Gastroesophageal sphincter (tissue), 3 donors: ENCODE measurements around the gene THSD4.

Experiments used
- POLR2A ChIP-seq, 2 donors: fragments of 450-650 bp; IDR thresholded peaks; one replicate each; pipeline ENCODE4 v1.6.1; 2017; ENCODE audit warnings: antibody characterized with exemption in 2 of 2, mild to moderate bottlenecking in 2 of 2, moderate library complexity in 1 of 2
- POLR2AphosphoS5 ChIP-seq: sonication (generic); formaldehyde crosslinking; IDR thresholded peaks from one replicate; pipeline ENCODE4 v1.6.1; 2017; ENCODE audit warnings: antibody characterized with exemption
- TF ChIP-seq, protein P1 (sequence below), 4 experiments: fragments of 200-600 bp in 2 of 4; fragments of 450-650 bp in 2 of 4; sonication (generic) in 1 of 4; IDR thresholded peaks; one replicate each; pipeline ENCODE4 v1.5.1; 2017 to 2019; ENCODE audit warnings: antibody characterized with exemption in 4 of 4, mild to moderate bottlenecking in 2 of 4, moderate library complexity in 2 of 4

DNA sequence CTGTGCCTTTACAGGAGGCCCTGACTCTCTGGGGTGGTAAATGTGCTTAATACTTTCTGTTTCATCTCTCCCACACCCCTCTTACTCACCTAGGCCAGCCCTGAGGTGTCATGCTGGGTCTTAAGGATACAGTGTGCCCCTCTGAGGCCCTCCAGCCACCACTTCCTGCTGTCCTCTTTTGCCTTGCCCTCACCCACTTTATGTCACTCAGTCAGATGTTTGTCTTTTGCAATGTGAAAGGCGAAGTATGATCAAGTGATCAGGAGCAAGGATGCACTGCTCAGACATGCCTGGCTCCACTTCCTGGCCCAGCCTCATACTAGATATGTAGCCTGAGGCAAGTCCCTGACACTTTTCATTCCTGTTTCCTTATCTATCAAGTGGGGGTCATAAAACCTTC lies 356.1 kb downstream of the THSD4 start:
- TF ChIP-seq, protein P1, sequence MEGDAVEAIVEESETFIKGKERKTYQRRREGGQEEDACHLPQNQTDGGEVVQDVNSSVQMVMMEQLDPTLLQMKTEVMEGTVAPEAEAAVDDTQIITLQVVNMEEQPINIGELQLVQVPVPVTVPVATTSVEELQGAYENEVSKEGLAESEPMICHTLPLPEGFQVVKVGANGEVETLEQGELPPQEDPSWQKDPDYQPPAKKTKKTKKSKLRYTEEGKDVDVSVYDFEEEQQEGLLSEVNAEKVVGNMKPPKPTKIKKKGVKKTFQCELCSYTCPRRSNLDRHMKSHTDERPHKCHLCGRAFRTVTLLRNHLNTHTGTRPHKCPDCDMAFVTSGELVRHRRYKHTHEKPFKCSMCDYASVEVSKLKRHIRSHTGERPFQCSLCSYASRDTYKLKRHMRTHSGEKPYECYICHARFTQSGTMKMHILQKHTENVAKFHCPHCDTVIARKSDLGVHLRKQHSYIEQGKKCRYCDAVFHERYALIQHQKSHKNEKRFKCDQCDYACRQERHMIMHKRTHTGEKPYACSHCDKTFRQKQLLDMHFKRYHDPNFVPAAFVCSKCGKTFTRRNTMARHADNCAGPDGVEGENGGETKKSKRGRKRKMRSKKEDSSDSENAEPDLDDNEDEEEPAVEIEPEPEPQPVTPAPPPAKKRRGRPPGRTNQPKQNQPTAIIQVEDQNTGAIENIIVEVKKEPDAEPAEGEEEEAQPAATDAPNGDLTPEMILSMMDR (IDR thresholded peaks at IDR 0.05) = no peak
- TF ChIP-seq POLR2AphosphoS5 = no peak
- TF ChIP-seq POLR2A (IDR thresholded peaks at IDR 0.05) = no peak
